HG02885 (cell line): Measurements from ENCODE around the gene SPINK9.
"Not testable (repeated sequence)": the region's sequence is repeated elsewhere in the genome, so short reads cannot be mapped to it uniquely, and the experiment has no call there.

Experiments used
- ATAC-seq: cut with Tn5 transposase; IDR thresholded peaks from one replicate; pipeline ENCODE4 v1.9.1; 2021; ENCODE audit warnings: mild to moderate bottlenecking; ENCODE audit not compliant: unreplicated experiment, poor library complexity

Gene SPINK9, protein sequence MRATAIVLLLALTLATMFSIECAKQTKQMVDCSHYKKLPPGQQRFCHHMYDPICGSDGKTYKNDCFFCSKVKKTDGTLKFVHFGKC

DNA sequence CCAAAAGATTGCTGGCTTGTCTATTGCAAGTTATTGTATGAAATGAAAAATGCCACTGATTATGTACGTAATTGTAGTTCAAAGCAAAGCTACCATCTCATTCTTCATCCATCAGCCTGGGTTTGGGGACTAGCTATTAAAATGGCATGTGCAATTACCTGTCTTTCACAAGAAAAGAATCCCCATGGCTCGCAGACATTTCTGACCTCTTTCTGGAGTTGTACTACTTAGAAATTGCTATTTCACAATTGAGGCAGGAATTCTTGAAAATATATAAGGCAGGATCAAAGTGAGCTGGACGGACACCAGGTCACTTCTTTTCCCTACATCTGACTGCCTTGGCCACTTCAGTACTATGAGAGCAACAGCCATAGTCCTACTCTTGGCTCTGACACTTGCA lies at the start of gene SPINK9:
Gene SPINK9, plus strand, starts transcription at position 301 of the 400 bp plus-strand sequence. Its CDS starts 55 bp downstream, at position 356.
- ATAC-seq: no peak

DNA sequence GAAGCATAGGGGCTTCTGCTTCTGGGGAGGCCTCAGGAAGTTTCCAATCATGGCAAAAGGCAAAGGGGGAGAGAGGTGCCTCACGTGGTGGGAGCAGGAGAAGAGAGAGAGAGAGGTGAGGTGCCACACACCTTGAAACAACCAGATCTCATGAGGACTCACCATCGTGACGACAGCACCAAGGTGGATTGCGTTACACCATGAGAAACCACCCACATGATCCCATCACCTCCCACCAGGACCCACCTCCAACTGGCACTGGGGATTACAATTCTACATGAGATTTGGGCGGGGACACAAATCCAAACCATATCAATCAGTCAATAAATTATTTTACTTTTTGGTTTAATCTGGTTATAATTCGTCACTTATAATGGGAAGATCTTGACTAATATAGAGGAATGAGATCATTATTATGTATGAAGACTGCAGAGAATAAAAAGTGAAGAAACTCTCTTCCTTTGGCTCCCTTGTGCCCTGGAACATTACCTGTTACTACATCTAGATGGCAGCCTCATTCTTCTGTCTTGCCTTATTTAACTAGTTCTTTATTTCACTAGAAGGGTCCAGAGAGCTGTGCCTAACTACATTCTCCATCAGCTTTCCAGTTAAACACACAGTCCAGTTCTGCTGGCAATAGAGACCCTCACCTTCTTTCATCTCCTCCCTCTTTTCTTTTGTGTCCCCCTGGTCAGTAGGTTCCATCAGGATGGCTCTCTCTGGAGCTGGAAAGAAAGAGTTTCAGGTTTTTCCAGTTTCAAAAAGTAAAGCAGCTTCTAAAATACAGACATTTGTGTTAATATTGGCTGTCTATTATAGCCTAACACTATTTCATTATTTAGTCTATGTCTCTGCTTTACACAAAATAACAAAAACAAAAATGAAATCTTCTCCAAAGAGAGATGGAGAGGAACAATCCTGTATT lies 44.8 kb upstream of the SPINK9 start:
- ATAC-seq: peak; percentile 56

DNA sequence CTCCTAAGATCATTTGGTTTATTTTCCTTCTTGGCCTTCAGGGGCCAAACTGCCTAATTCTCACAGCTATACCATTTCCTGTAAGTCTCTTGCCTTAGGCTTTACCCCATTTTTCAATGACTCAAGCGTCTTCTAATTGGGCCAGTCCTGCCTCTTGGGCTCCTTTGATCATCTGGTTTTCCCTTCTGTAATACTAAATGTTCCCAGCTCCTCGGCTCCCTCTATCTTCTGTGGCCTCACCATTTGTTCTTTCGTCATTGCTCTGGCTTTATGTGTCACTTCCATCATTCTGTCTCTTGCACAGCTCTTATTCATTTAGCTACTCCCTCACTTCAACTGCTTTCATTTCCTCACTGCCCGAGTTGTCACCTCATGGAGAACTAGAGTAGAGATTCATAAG lies 37.6 kb upstream of the SPINK9 start:
- no peak for ATAC-seq

DNA sequence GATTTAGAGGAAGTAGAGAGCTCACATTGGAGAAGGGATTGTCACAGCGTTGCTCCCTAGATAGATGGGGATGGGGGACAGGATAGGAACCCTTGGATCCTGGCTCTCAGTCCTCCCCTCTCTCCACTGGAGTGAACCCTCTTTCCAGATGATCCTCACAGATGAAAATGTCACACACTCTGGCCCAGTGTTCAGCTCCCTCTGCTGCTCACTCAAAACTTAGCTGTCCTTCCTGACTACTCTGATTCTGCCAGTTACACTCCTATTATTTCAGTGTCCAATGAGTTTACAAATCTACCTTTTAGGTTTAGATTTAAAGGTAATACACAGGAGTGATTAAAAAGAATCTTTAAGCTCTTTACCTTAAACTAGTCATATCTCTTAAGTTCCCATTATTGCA lies 28.9 kb upstream of the SPINK9 start:
- ATAC-seq: no peak

DNA sequence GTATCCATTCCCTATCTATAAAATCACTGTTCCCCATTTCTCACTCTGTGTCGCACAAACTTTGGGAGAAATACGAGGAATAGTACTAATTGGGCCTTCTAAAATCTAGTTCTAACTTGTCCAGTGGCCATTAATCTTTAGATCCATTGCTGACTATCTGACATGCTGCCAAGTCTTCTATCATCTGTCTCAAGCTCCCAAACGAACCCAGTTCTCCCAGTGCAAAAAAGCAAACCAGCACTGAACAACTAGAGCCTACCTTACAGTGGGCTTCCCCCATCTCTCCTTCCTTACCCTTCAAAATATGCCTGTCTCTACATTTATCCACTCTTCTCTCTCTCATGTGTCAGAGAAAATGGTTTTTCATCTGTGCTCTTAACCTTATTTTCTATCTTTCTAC lies 26.3 kb upstream of the SPINK9 start:
- no peak for ATAC-seq

DNA sequence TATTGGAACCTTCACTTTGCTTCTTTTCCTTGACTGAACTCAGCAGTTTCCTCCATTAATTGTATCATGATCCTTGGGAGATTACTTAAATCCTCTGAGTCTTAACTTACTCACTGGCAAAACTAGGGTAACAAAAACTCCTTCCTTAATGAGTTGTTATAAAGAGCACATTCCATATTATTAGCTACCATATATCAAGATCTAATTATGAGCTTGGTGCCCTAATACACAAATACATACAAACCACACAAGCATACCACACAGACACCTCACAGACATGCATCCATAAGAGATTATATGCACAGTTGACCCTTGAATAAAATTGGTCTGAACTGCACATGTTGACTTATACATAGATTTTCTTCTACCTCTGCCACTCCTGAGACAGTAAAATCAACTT lies 25.6 kb upstream of the SPINK9 start:
- no peak for ATAC-seq

DNA sequence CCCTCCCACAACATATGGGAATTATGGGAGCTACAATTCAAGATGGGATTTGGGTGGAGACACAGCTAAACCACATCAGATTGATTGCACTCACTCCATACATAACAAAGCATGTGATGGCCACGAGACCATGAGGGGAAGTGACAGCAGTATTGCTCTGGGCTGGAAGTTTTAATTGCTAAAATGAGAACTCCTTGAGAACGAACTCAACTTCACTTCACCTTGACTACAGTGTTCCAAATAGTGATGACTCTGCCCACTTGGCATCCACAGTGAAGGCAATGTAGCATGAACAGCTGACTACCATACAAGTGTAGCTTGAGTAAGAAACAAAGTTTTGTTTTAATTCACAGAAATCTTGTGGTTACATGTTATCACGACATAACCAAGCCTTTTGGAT lies 23.9 kb upstream of the SPINK9 start:
- ATAC-seq: no peak

DNA sequence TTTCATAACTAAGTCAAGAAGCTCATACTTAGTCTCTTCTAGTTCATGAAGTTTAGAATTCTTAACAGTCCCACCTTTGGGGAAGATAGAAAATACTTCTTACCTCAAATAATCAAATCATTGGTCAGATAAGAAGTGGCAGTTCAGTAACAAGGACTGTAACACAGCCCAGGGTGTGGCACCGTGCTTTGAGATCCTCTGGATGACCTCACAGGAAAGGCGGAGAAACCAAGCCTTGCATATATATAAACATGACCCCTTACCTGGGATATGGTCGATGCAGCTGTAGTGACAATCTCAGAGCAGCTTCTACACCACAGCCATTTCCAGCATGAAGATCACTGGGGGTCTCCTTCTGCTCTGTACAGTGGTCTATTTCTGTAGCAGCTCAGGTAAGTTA lies 23.2 kb upstream of the SPINK9 start, which contains the start of gene SPINK7:
Gene SPINK7, plus strand, starts transcription at position 271 of the 400 bp plus-strand sequence. Its CDS starts 61 bp downstream, at position 332.
- ATAC-seq: no peak

DNA sequence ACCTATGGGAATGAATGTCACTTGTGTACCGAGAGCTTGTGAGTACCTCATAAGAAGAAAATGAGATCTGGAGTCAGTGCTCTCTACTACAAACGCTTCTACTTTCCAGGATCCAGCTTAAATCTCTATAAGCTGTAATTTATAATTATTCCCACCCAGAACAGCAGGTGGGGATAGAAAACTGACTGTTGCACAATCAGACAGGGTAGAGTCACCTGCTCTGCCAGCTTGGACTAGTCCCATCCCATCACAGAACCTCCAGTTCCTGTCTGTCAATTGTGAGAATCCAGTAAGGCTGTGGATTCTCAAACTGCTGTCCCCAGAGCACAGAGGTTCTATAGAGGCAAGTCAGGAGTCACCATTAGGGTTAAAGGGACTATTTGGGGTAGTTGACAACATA lies 21.2 kb upstream of the SPINK9 start:
- no peak for ATAC-seq

DNA sequence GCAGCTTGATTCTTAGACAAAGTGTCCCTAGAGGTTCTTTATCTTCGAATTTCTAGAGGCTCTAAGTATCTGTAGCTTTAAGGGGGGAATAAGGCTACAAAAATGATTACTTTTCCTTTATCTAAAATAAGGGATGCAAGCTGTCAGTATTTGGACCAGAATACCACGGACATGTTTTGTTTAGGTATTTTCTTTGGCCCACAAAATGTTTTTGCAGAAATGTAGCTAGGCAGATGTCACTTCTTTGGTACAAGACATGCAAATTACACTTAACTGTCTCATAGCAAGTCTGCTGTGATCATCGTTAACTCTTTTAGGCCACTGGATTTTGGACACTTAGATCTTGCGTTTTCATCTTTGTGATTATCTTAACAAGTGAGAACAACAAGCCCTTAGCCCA lies 20.6 kb upstream of the SPINK9 start:
- no peak for ATAC-seq

DNA sequence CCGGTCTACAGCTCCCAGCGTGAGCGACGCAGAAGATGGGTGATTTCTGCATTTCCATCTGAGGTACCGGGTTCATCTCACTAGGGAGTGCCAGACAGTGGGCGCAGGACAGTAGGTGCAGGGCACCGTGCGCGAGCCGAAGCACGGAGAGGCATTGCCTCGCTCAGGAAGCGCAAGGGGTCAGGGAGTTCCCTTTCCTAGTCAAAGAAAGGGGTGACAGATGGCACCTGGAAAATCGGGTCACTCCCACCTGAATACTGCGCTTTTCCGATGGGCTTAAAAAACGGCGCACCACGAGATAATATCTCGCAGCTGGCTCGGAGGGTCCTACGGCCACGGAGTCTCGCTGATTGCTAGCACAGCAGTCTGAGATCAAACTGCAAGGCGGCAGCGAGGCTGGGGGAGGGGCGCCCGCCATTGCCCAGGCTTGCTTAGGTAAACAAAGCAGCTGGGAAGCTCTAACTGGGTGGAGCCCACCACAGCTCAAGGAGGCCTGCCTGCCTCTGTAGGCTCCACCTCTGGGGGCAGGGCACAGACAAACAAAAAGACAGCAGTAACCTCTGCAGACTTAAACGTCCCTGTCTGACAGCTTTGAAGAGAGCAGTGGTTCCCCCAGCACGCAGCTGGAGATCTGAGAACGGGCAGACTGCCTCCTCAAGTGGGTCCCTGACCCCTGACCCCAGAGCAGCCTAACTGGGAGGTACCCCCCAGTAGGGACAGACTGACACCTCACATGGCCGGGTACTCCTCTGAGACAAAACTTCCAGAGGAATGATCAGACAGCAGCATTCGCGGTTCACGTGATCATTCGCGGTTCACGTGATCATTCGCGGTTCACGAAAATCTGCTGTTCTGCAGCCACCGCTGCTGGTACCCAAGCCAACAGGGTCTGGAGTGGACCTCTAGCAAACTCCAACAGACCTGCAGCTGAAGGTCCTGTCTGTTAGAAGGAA lies 15.1 kb upstream of the SPINK9 start:
- ATAC-seq: not testable (repeated sequence)

DNA sequence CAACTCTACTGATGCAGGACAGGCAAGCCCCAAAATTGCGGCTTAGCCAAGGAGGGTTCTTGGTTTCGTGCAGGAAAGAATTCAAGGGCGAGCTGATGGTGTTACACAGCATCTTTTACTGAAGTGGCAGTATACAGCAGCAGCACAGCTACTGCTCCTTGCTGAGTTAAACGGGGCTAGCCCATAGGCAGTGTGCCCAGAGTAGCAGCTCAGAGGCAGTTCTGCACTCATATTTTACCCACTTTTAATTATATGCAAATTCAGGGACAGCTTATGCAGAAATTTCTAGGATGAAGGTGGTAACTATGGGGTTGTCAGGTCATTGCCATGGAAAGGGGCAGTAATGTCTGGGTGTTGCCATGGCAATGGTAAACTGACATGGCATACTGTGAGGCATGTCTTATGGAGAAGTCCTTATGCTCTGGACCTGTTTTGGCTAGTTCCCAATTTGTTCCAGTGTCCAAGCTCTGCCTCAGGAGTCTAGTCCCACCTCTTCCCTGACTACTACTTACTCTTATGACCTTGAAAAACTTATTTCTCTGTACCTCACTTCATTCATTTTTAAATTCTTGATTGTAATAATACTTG lies 2.0 kb upstream of the SPINK9 start:
- ATAC-seq: no peak

DNA sequence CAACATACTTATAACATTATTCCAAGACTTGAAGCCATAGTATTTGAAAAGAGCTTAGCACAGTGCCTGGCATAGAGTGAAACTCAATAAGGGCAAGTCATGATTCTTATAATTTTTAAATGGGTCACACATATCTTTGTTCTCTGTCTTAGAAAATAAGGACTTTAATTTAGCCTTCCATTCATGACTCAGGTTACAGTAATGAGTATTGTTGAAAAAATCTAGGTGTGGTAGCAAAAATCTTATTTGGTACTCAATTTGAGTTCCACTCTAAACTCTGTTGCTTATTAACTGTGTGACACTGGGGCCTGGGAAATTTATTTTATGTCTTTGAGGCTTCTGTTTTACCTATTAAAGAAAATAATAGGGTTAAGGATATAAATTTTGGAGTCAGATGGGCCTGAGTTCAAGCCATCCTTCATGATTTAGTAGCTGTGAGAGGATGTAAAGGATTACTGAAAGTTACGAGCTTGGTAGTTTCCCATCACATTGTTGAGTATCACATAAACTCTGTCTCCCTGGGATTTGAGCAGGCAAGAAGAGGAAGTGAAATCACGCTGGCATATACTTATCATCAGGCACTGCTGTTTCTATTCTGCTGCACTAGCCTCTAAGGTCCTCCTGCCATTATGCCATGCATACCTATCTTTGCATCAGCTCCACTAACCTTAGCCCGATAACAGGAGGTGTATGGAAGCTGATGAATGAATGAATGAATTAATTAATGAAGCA lies 1.5 kb downstream of the SPINK9 start:
- ATAC-seq: no peak

DNA sequence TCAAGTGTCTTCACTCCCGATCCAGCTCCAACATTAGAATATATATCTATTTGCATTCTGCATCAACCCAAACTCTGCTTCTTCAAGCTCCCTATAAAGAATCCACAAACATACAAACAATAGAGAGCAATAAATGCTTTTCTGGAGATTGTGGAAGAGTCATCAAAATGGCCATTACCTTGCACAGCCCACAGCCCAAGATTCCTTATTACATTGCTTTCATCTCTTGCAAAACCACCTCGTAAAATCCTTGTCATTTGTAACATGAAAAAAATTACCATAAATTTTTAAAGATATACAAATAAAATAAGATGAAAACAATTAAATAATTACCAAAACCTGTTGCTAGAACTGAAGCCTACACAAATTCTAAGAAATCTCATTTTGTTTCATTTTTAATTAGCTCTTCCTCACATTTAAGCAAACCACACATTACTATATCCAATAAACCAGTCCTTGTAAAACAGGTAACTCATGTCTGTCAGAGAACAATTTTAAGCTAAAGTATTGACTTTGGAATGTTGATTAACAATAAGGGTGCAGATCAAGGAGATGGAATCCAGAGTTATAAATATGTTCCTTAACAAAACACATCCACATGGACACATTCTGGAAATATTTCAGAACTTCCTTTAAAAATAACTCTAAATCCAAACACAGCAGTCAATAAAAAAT lies 7.1 kb downstream of the SPINK9 start:
- no peak for ATAC-seq

DNA sequence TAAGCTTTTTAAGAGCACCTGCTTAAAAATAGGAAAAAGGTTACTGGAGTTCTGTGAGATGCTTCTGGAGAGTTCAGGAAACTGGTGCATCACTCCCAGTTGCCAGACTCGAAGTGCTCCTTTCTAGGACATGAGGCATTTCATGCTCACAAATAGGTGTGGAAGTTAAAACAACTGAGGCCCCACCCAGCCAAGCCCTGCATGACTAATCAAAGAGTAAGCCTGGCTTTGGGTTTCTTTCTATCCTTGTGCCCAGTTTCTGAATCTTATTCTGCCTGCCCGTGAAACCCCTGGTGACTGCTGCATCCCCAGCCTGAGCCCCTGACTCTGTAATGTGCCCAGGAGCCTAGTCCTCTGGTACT lies 7.7 kb downstream of the SPINK9 start:
- no peak for ATAC-seq

DNA sequence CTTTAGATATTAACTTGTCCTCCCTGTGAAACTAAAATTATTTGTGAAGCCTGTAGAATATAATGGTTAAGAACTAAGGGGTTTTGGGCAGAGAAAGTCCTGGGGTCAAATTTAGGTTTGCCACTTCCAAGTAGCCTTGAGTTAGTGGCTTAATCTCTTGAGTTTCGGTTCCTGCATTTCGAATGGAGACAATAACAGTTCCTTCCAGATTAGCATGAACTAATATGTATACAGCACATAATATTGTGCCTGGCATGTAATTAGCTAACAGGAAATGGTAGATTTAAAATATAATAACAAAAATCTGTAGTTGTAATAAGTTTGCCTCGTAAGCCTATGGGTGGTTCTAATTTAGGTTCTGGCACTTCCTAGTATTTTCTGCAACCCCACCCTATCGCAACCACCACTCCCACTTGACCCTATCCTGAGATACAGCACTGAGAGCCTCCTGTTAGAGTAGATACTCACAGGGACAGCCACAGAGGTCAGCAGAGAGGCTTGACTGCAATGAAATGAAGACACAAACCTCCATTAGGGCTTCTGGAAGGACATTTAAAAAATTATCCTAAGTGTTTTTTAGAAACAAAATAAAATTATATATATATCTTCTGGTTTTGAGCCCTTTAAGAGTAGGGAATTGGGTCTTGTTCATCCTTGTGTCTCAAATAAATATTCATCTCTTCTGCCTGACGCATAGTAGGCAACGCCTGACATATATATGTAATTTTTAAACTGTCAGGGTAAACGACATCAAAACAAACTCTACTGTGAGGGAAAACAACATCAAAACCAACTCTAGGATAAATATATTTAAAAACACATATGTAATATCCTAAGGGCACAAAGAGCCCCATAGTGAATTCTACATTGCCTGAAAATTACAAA lies 8.5 kb downstream of the SPINK9 start:
- no peak for ATAC-seq

DNA sequence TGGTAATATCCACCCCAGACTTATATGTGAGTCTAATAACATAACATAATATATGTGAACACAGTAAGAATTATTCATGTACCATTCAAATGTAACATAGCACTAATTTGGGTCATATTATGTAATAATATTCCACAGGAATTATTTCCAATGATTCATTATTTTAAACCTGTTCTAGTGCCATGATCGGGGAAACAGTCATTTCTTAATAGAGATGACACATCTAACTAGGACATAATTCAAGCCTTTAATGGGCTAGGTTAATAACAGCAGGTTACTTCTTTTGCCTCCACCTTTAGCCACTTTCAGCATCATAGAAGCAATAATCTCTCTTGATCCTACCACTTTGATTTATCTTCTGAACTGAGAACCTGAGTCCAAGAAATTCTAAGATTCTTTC lies 12.3 kb downstream of the SPINK9 start:
- ATAC-seq: no peak

DNA sequence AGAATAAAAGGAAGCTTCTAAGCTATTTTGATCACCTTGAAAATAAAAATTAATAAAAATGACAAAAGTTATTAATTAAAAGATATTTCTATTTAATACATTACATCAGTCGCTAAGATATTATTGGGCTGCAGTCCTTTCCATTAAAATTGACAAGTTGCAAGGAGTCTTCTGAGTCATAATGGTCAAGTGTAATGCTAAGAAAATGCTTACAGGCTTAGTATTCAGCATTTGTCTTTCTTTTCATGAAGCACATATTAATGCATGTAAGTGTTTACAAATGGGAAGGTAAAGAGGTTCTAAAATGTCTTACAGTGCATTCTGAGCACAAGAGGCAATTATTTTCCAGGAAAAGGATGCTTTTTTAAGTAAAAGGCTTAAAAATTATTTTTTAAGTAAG lies 17.3 kb downstream of the SPINK9 start:
- no peak for ATAC-seq
